ENCODE measurements around the gene PHAF1.

The PHAF1 gene

GRCh38 chr16:67176662-67177061 lies 66.9 kb downstream of the PHAF1 start:
- H3K27ac ChIP-seq: peak overlapping the region; percentile 94; the same call in 1 of the 2 replicates
- TF ChIP-seq ZFX (IDR thresholded peaks at IDR 0.05; ENCODE audit: borderline replicate concordance) (no peak), CTCF (IDR thresholded peaks at IDR 0.05) (no peak)

DNA sequence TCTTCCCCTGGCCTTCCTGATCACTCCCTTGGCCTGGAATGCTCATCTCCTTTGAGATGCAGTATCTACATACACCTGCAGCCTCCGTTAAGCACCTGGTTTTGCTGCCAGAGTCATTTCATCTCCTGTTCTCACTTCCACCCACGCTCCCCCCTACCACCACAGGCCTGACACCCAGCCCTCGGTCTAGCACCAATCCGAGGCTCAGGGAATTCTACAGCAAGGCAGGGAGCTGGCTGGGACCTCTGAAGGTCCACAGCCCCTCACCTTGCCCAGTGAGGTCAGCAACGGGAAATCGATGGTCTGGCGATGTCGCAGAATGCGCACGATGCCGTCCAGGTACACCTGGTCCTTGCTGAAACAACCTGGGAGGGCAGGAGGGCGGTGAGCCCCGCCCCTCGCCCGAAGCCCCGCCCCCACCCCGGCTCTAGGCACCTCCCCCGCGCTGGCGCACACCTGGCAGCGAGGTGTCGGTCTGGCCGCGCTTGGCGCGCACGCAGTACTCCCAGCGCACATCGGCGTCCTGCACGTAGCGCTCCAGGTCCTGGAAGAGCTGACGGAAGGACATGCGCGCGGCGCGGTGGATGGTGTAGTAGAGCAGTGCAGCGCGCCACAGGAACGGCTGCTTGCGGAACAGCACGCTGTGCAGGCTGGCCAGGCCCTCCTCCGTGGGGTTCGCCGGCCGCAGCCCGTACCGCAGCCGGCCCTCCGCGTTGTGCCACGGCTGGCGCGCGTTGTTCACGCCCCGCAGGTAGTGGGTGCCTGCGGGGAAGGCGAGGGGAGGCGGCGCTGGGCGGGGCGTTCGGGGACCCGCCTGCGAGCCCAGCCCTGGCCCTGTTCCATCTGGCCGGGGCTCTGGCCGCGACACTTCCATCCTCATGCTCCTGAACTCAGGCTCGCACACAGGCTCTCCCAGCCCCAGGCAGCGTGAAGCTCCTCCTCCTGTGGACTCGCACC lies 68.3 kb downstream of the PHAF1 start:
- TF ChIP-seq CTCF (IDR thresholded peaks at IDR 0.05) (no peak; the same call in 1 of the 2 replicates), ZFX (IDR thresholded peaks at IDR 0.05; ENCODE audit: borderline replicate concordance) (no peak)
- peak overlapping the region; percentile 94 for H3K27ac ChIP-seq

GRCh38 chr16:67179421-67180080 lies 69.8 kb downstream of the PHAF1 start:
- TF ChIP-seq CTCF (IDR thresholded peaks at IDR 0.05): peak; percentile 60
- no peak for TF ChIP-seq ZFX (IDR thresholded peaks at IDR 0.05; ENCODE audit: borderline replicate concordance)
- peak overlapping the region; percentile 94 for H3K27ac ChIP-seq

DNA sequence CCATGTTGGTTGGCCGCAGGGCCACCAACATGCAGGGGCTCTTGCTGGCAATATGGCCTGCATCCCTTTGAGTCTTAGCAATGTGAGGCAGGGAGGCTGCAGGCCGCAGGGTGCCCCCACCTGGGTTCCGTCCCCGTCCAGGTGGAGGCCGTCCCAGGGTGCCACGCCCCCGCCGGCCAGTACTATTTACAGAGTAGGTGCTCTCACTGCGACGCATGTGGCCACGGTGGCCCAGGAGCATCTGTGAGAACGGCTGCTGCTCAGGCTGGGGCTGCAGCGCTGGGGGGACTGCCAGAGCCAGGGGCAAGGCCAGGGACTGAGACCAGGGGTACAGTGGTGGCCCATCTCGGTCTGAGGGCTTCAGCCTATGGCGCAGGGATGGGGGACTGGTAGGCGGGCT lies 70.4 kb downstream of the PHAF1 start:
- TF ChIP-seq ZFX (IDR thresholded peaks at IDR 0.05; ENCODE audit: borderline replicate concordance) (no peak), CTCF (IDR thresholded peaks at IDR 0.05) (no peak)
- H3K27ac ChIP-seq: no peak overlapping the region

GRCh38 chr16:67181346-67181745 lies 71.6 kb downstream of the PHAF1 start:
- TF ChIP-seq CTCF (IDR thresholded peaks at IDR 0.05) (no peak), ZFX (IDR thresholded peaks at IDR 0.05; ENCODE audit: borderline replicate concordance) (no peak)
- H3K27ac ChIP-seq: no peak overlapping the region

- H3K27ac ChIP-seq: peak overlapping the region; percentile 97
- TF ChIP-seq ZFX (IDR thresholded peaks at IDR 0.05; ENCODE audit: borderline replicate concordance) (no peak), CTCF (IDR thresholded peaks at IDR 0.05) (no peak)
Measured at GRCh38 chr16:67182288-67182687, 72.5 kb downstream of the PHAF1 start.

DNA sequence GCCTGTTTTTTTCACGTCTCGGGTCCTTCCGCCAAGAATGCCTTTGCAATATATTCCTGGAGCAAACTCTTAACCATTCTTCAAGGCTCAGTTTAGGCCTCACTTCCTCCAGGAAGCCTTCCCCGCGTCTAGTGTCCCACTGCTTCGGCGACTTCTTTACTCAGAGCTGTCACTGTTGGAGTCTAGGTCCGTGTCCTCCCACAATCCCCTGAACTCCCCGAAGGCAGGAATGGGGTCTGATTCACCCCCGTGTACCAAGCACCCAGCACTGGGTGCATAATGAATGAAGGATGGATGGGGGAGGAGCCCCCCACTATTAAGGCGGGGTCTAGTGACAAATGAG lies 73.5 kb downstream of the PHAF1 start:
- no peak for TF ChIP-seq ZFX (IDR thresholded peaks at IDR 0.05; ENCODE audit: borderline replicate concordance)
- TF ChIP-seq CTCF (IDR thresholded peaks at IDR 0.05): no peak
- peak overlapping the region; percentile 97 for H3K27ac ChIP-seq
